K562 (cell line): ENCODE data around the gene NADK. TPM values are rescaled to one million over a fixed set of nuclear protein-coding genes. Genes with fewer than 3 reads are reported as not detected.
A peak's percentile ranks its signal among the peaks of the same experiment; 100 is the strongest.

ENCODE experiments used
- ATF7 ChIP-seq: fragments of 450-650 bp; IDR thresholded peaks from 2 replicates; pipeline ENCODE4 v1.7.1; 2014; ENCODE audit warnings: mild to moderate bottlenecking, moderate library complexity
- BHLHE40 ChIP-seq: IDR thresholded peaks from 2 replicates; pipeline ENCODE4 v1.6.1; 2011; ENCODE audit warnings: low read length, improper control_type of control experiment
- CREB1 ChIP-seq, 2 experiments: sonication (generic) in 1 of 2; formaldehyde crosslinking in 1 of 2; IDR thresholded peaks; 2 replicates each; pipeline versions ENCODE4 v1.6.1 to v1.8.0; 2012 to 2022; ENCODE audit warnings: inconsistent platforms in 1 of 2, mild to moderate bottlenecking in 1 of 2, missing genetic modification reagents in 1 of 2, moderate library complexity in 1 of 2
- E2F8 ChIP-seq: fragments of 450-650 bp; IDR thresholded peaks from 2 replicates; pipeline ENCODE4 v1.7.1; 2018; ENCODE audit warnings: mild to moderate bottlenecking, low read depth; ENCODE audit not compliant: partially characterized antibody
- ELF2 ChIP-seq: fragments of 250-450 bp; sonication (Bioruptor Pico); IDR thresholded peaks from 2 replicates; pipeline ENCODE4 v1.5.0; 2021; ENCODE audit warnings: mild to moderate bottlenecking
- EP400 ChIP-seq: fragments of 450-650 bp; IDR thresholded peaks from 2 replicates; pipeline ENCODE4 v1.6.1; 2017; ENCODE audit warnings: antibody characterized with exemption, mild to moderate bottlenecking, moderate library complexity
- MTA1 ChIP-seq: fragments of 450-650 bp; IDR thresholded peaks from 2 replicates; pipeline ENCODE4 v1.6.1; 2017; ENCODE audit warnings: borderline replicate concordance
- RERE ChIP-seq: sonication (generic); formaldehyde crosslinking; IDR thresholded peaks from 2 replicates; pipeline ENCODE4 v1.8.0; 2023; ENCODE audit warnings: missing genetic modification reagents, mild to moderate bottlenecking, borderline replicate concordance
- TEAD4 ChIP-seq, 2 experiments: sonication (generic) in 1 of 2; formaldehyde crosslinking in 1 of 2; IDR thresholded peaks; 2 replicates each; pipeline versions ENCODE4 v1.6.1 to v1.8.0; 2012 to 2022; ENCODE audit warnings: borderline replicate concordance in 1 of 2, inconsistent platforms in 1 of 2, low read length in 1 of 2, mild to moderate bottlenecking in 1 of 2, missing genetic modification reagents in 1 of 2
- ZNF23 ChIP-seq: fragments of 250-450 bp; sonication (Bioruptor Pico); IDR thresholded peaks from 2 replicates; pipeline ENCODE4 v1.4.0; 2020; ENCODE audit warnings: mild to moderate bottlenecking
- ZNF24 ChIP-seq: fragments of 450-650 bp; IDR thresholded peaks from 2 replicates; pipeline ENCODE4 v1.6.1; 2016
- ZNF277 ChIP-seq: fragments of 250-450 bp; sonication (Bioruptor Pico); IDR thresholded peaks from 2 replicates; pipeline ENCODE4 v1.8.0; 2022; ENCODE audit warnings: inconsistent platforms, mild to moderate bottlenecking, moderate library complexity, borderline replicate concordance
- ZNF316 ChIP-seq: fragments of 450-650 bp; IDR thresholded peaks from 2 replicates; pipeline ENCODE4 v1.6.1; 2016
- polyA plus RNA-seq, 8 experiments: library from polyadenylated mRNA; depleted of rRNA in 4 of 8; stranded (reverse) in 5 of 8; unstranded in 3 of 8; fragments of >200 nt; fragmentation: Nextera tagmentation in 2 of 8; fragmentation: Illumina TruSeq in 1 of 8; extraction: Ambion mirVana in 2 of 8; extraction: Trizol in 1 of 8; gene quantifications; 2 replicates each; pipeline versions ENCODE4 v1.2.1 to v1.2.3, GENCODE V29; 2011 to 2014; ENCODE audit warnings: inconsistent platforms in 1 of 8, missing spikeins in 1 of 8
- total RNA-seq, 7 experiments: library from RNA; depleted of rRNA in 6 of 7; stranded (reverse); fragments of >200 nt in 6 of 7; fragmentation: Illumina TruSeq in 2 of 7; extraction: Trizol in 2 of 7; gene quantifications; 2 replicates each; pipeline versions ENCODE4 v1.2.1 to v1.2.3, GENCODE V29; 2011 to 2021; ENCODE audit warnings: low replicate concordance in 1 of 7

Gene NADK
- total and polyA plus RNA-seq, 9 of the 15 experiments (the other 6 are each of a cell fraction or from before 2014, with no cell fraction given): 1.5 to 135 (median 75.1) TPM

GRCh38 chr1:1779691-1780597, 1.7 kb upstream of the NADK start (continued):
- no peak; the same call in 1 of the 2 replicates for TF ChIP-seq ELF2 (CRISPR knock-in tag)
- peak; percentile 34; the same call in 1 of the 2 replicates for TF ChIP-seq CREB1 (IDR thresholded peaks at IDR 0.05)
- no peak; the same call in 1 of the 2 replicates for TF ChIP-seq CREB1 (CRISPR knock-in tag; IDR thresholded peaks at IDR 0.05)
- TF ChIP-seq TEAD4 (IDR thresholded peaks at IDR 0.05; ENCODE audit: low read length): peak; percentile 42; the same call in 1 of the 2 replicates
- no peak for TF ChIP-seq TEAD4 (CRISPR knock-in tag; IDR thresholded peaks at IDR 0.05; ENCODE audit: borderline replicate concordance)
- TF ChIP-seq BHLHE40: 0 out of 2 replicates have a peak, but pooled peaks have one; percentile 19
- peak; percentile 18 for TF ChIP-seq E2F8
- peak; percentile 20; the same call in 1 of the 2 replicates for TF ChIP-seq MTA1
- TF ChIP-seq ZNF24: no peak
- no peak for TF ChIP-seq ZNF277 (CRISPR knock-in tag)
- TF ChIP-seq ZNF316: no peak
- peak; percentile 66; the same call in 1 of the 2 replicates for TF ChIP-seq RERE (CRISPR knock-in tag)
- 0 out of 2 replicates have a peak, but pooled peaks have one; percentile 6 for TF ChIP-seq ZNF23
- TF ChIP-seq ATF7: peak; percentile 52; the same call in 1 of the 2 replicates
- TF ChIP-seq EP400: peak; percentile 36
